ENCODE results near the gene MYO16. TPM values are rescaled to one million over a fixed set of nuclear protein-coding genes. Genes with fewer than 3 reads are reported as not detected.

MYO16 gene
- total RNA-seq, 1 experiment from 2014 or later = 0.19 TPM

- H3K27me3 Mint-ChIP-seq (ENCODE audit: unreplicated experiment) = no peaks in the 10 kb centered on the region
- H3K4me1 Mint-ChIP-seq (ENCODE audit: low read depth, unreplicated experiment) = no peaks in the 10 kb centered on the region
- CTCF ChIA-PET = no interaction called here
- no peak for DNase-seq
- intact Hi-C loops (cut with micrococcal nuclease; ENCODE audit: unreplicated experiment) = no loop called here
- no peaks in the 10 kb centered on the region for H3K9me3 Mint-ChIP-seq (ENCODE audit: low read depth, unreplicated experiment)
- TF ChIP-seq CTCF (IDR thresholded peaks at IDR 0.05; ENCODE audit: unreplicated experiment) = no peak
- no peak overlapping the region for H3K27ac Mint-ChIP-seq (ENCODE audit: unreplicated experiment)
- H3K4me3 Mint-ChIP-seq (ENCODE audit: low read depth, unreplicated experiment) = no peak overlapping the region
- H3K36me3 Mint-ChIP-seq (ENCODE audit: insufficient read depth, unreplicated experiment) = no peaks in the 10 kb centered on the region
- no TSS peak for BruUV-seq (replicated peaks)
Observed at GRCh38 chr13:109182777-109183465, 553.5 kb downstream of the MYO16 start.

- Mint-ChIP-seq H3K27ac (ENCODE audit: unreplicated experiment) (no peak overlapping the region), H3K27me3 (ENCODE audit: unreplicated experiment) (no peaks in the 10 kb centered on the region), H3K4me3 (ENCODE audit: low read depth, unreplicated experiment) (no peak overlapping the region), H3K9me3 (ENCODE audit: low read depth, unreplicated experiment) (no peaks in the 10 kb centered on the region), H3K36me3 (ENCODE audit: insufficient read depth, unreplicated experiment) (no peaks in the 10 kb centered on the region), H3K4me1 (ENCODE audit: low read depth, unreplicated experiment) (no peaks in the 10 kb centered on the region)
- no peak for DNase-seq
- TF ChIP-seq CTCF (IDR thresholded peaks at IDR 0.05; ENCODE audit: unreplicated experiment) = no peak
- CTCF ChIA-PET = no interaction called here
- BruUV-seq (replicated peaks) = no TSS peak
- intact Hi-C loops (cut with micrococcal nuclease; ENCODE audit: unreplicated experiment) = no loop called here
Observed at GRCh38 chr13:109191413-109191812, 562.0 kb downstream of the MYO16 start.

- Mint-ChIP-seq H3K36me3 (ENCODE audit: insufficient read depth, unreplicated experiment) (no peaks in the 10 kb centered on the region), H3K4me3 (ENCODE audit: low read depth, unreplicated experiment) (no peak overlapping the region), H3K4me1 (ENCODE audit: low read depth, unreplicated experiment) (no peaks in the 10 kb centered on the region), H3K9me3 (ENCODE audit: low read depth, unreplicated experiment) (no peaks in the 10 kb centered on the region), H3K27me3 (ENCODE audit: unreplicated experiment) (no peaks in the 10 kb centered on the region), H3K27ac (ENCODE audit: unreplicated experiment) (no peak overlapping the region)
- TF ChIP-seq CTCF (IDR thresholded peaks at IDR 0.05; ENCODE audit: unreplicated experiment) = no peak
- intact Hi-C loops (cut with micrococcal nuclease; ENCODE audit: unreplicated experiment) = no loop called here
- no peak for DNase-seq
- CTCF ChIA-PET = no interaction called here
- BruUV-seq (replicated peaks) = no TSS peak
Observed at GRCh38 chr13:109192306-109192705, 562.9 kb downstream of the MYO16 start.

GRCh38 chr13:109196948-109197347 lies 567.5 kb downstream of the MYO16 start:
- CTCF ChIA-PET = no interaction called here
- Mint-ChIP-seq H3K4me3 (ENCODE audit: low read depth, unreplicated experiment) (no peak overlapping the region), H3K36me3 (ENCODE audit: insufficient read depth, unreplicated experiment) (no peaks in the 10 kb centered on the region), H3K4me1 (ENCODE audit: low read depth, unreplicated experiment) (no peaks in the 10 kb centered on the region), H3K27me3 (ENCODE audit: unreplicated experiment) (no peaks in the 10 kb centered on the region), H3K9me3 (ENCODE audit: low read depth, unreplicated experiment) (no peaks in the 10 kb centered on the region), H3K27ac (ENCODE audit: unreplicated experiment) (no peak overlapping the region)
- no peak for DNase-seq
- intact Hi-C loops (cut with micrococcal nuclease; ENCODE audit: unreplicated experiment) = no loop called here
- no peak for TF ChIP-seq CTCF (IDR thresholded peaks at IDR 0.05; ENCODE audit: unreplicated experiment)
- BruUV-seq (replicated peaks) = no TSS peak
